H9 (cell line): ENCODE data around the gene PCNX2. TPM values are rescaled to one million over a fixed set of nuclear protein-coding genes. Genes with fewer than 3 reads are reported as not detected.

Experiments
- DNase-seq: peaks from one replicate; pipeline ENCODE4 v3.0.0-alpha.2; 2017
- H2AFZ ChIP-seq: one replicate; pipeline ENCODE4 v1.6.1; 2013; ENCODE audit warnings: mild to moderate bottlenecking, low read length, control low read depth, moderate library complexity
- H2AK5ac ChIP-seq: 2 replicates; pipeline ENCODE4 v1.6.1; 2013; ENCODE audit warnings: low read length, control low read depth, mixed read lengths; ENCODE audit not compliant: insufficient read length
- H2BK120ac ChIP-seq: one replicate; pipeline ENCODE4 v1.6.1; 2013; ENCODE audit warnings: low read depth, mild to moderate bottlenecking, low read length, control low read depth, inconsistent platforms; ENCODE audit not compliant: poor library complexity, severe bottlenecking
- H2BK12ac ChIP-seq: 2 replicates; pipeline ENCODE4 v1.6.1; 2013; ENCODE audit warnings: low read length, control low read depth, mixed read lengths, low read depth; ENCODE audit not compliant: insufficient read length
- H2BK15ac ChIP-seq: 2 replicates; pipeline ENCODE4 v1.6.1; 2013; ENCODE audit warnings: low read depth, low read length, control low read depth
- H2BK20ac ChIP-seq: one replicate; pipeline ENCODE4 v1.6.1; 2013; ENCODE audit warnings: low read depth, mild to moderate bottlenecking, low read length, control low read depth, inconsistent platforms; ENCODE audit not compliant: poor library complexity, severe bottlenecking
- H2BK5ac ChIP-seq: 2 replicates; pipeline ENCODE4 v1.6.1; 2013; ENCODE audit warnings: low read length, control low read depth, mixed read lengths; ENCODE audit not compliant: insufficient read length
- H3K14ac ChIP-seq: 2 replicates; pipeline ENCODE4 v1.6.1; 2013; ENCODE audit warnings: low read length, control low read depth; ENCODE audit not compliant: insufficient read depth
- H3K18ac ChIP-seq: 2 replicates; pipeline ENCODE4 v1.6.1; 2013; ENCODE audit warnings: low read depth, mild to moderate bottlenecking, mixed read lengths, low read length, control low read depth; ENCODE audit not compliant: insufficient read length
- H3K23ac ChIP-seq: 2 replicates; pipeline ENCODE4 v1.6.1; 2013; ENCODE audit warnings: low read length, control low read depth, mixed read lengths, low read depth; ENCODE audit not compliant: insufficient read length
- H3K23me2 ChIP-seq: 2 replicates; pipeline ENCODE4 v1.6.1; 2013; ENCODE audit warnings: low read depth, mild to moderate bottlenecking, mixed read lengths, low read length, control low read depth; ENCODE audit not compliant: insufficient read length, poor library complexity, severe bottlenecking
- H3K27ac ChIP-seq: 2 replicates; pipeline ENCODE4 v1.5.1; 2013; ENCODE audit warnings: low read length, control low read depth, mixed read lengths, low read depth; ENCODE audit not compliant: insufficient read length
- H3K27me3 ChIP-seq: 2 replicates; pipeline ENCODE4 v1.6.1; 2013; ENCODE audit warnings: low read length, control low read depth, inconsistent platforms; ENCODE audit not compliant: insufficient read depth
- H3K4ac ChIP-seq: 2 replicates; pipeline ENCODE4 v1.6.1; 2013; ENCODE audit warnings: low read depth, mild to moderate bottlenecking, control low read depth, inconsistent platforms, low read length, moderate library complexity
- H3K4me1 ChIP-seq: 2 replicates; pipeline ENCODE4 v1.6.1; 2013; ENCODE audit warnings: low read length, control low read depth, inconsistent platforms; ENCODE audit not compliant: insufficient read depth
- H3K4me2 ChIP-seq: 2 replicates; pipeline ENCODE4 v1.6.1; 2013; ENCODE audit warnings: low read length, control low read depth, mixed read lengths; ENCODE audit not compliant: insufficient read length, insufficient read depth
- H3K56ac ChIP-seq: 2 replicates; pipeline ENCODE4 v1.6.1; 2013; ENCODE audit warnings: low read depth, mild to moderate bottlenecking, mixed read lengths, low read length, control low read depth; ENCODE audit not compliant: insufficient read length
- H3K79me1 ChIP-seq: 2 replicates; pipeline ENCODE4 v1.6.1; 2013; ENCODE audit warnings: low read depth, mild to moderate bottlenecking, moderate library complexity, low read length, control low read depth, inconsistent platforms; ENCODE audit not compliant: insufficient read depth, poor library complexity, severe bottlenecking
- H3K79me2 ChIP-seq: 2 replicates; pipeline ENCODE4 v1.6.1; 2013; ENCODE audit warnings: low read length, control low read depth, inconsistent platforms; ENCODE audit not compliant: insufficient read depth
- H3K9ac ChIP-seq: 2 replicates; pipeline ENCODE4 v1.6.1; 2013; ENCODE audit warnings: low read length, control low read depth, mixed read lengths; ENCODE audit not compliant: insufficient read length; ENCODE audit errors: extremely low read depth
- H3K9me3 ChIP-seq: one replicate; pipeline ENCODE4 v1.6.1; 2013; ENCODE audit warnings: low read depth, low read length, inconsistent platforms; ENCODE audit not compliant: control insufficient read depth
- H3T11ph ChIP-seq: one replicate; pipeline ENCODE4 v1.6.1; 2013; ENCODE audit warnings: mild to moderate bottlenecking, low read length, control low read depth, inconsistent platforms
- H4K20me1 ChIP-seq: one replicate; pipeline ENCODE4 v1.6.1; 2013; ENCODE audit not compliant: control insufficient read depth, insufficient read length, insufficient read depth
- H4K5ac ChIP-seq: 2 replicates; pipeline ENCODE4 v1.6.1; 2013; ENCODE audit warnings: low read depth, mild to moderate bottlenecking, mixed read lengths, low read length, control low read depth; ENCODE audit not compliant: insufficient read length
- H4K8ac ChIP-seq: replicated peaks from 2 replicates; pipeline ENCODE4 v1.6.1; 2013; ENCODE audit warnings: low read length, control low read depth, mixed read lengths, low read depth; ENCODE audit not compliant: insufficient read length
- H4K91ac ChIP-seq: 2 replicates; pipeline ENCODE4 v1.6.1; 2013; ENCODE audit warnings: low read depth, mild to moderate bottlenecking, moderate library complexity, mixed read lengths, low read length, control low read depth; ENCODE audit not compliant: insufficient read length
- H3K27ac Mint-ChIP-seq, 3 experiments: 2 replicates in 2 of 3; 3 replicates in 1 of 3; pipeline ENCODE4 v1.8.0; 2020 to 2021; ENCODE audit warnings: mixed read lengths in 3 of 3, mild to moderate bottlenecking in 1 of 3, moderate library complexity in 1 of 3
- H3K27me3 Mint-ChIP-seq: 2 replicates; pipeline ENCODE4 v1.8.0; 2021; ENCODE audit warnings: low read depth, mild to moderate bottlenecking, moderate library complexity, mixed read lengths
- H3K36me3 Mint-ChIP-seq, 3 experiments: 2 replicates in 2 of 3; 3 replicates in 1 of 3; pipeline ENCODE4 v1.8.0; 2020 to 2021; ENCODE audit warnings: low read depth in 3 of 3, mixed read lengths in 3 of 3; ENCODE audit not compliant: insufficient read depth in 1 of 3
- H3K4me1 Mint-ChIP-seq, 2 experiments: 2 replicates each; pipeline ENCODE4 v1.8.0; 2020; ENCODE audit warnings: mixed read lengths in 2 of 2
- H3K4me3 Mint-ChIP-seq, 2 experiments: 2 replicates in 1 of 2; 3 replicates in 1 of 2; pipeline ENCODE4 v1.8.0; 2020 to 2021; ENCODE audit warnings: mild to moderate bottlenecking in 2 of 2, mixed read lengths in 2 of 2, moderate library complexity in 1 of 2
- H3K9me3 Mint-ChIP-seq, 2 experiments: 2 replicates in 1 of 2; 3 replicates in 1 of 2; pipeline ENCODE4 v1.8.0; 2020; ENCODE audit warnings: mild to moderate bottlenecking in 2 of 2, mixed read lengths in 2 of 2, moderate library complexity in 1 of 2
- WGBS: extraction: QIAGEN DNeasy Blood & Tissue Kit; methylation state at CpG from one replicate; pipeline ENCODE4 v1.1.7; 2013; ENCODE audit warnings: missing lambda C conversion rate, low lambda C conversion rate, mixed read lengths; ENCODE audit not compliant: insufficient read length; ENCODE audit errors: extremely low coverage; 5-methylcytosine and 5-hydroxymethylcytosine counted together
- total RNA-seq: library from RNA; stranded (reverse); gene quantifications from 2 replicates; pipeline ENCODE4 v1.2.1, GENCODE V29; 2021
- TF ChIP-seq, protein P1 (sequence below): fragments of 200-600 bp; sonication (generic); conservative IDR thresholded peaks from 3 replicates; pipeline ENCODE4 v1.8.0; 2021; ENCODE audit warnings: antibody characterized with exemption, mild to moderate bottlenecking

Gene PCNX2
- total RNA-seq, 1 experiment from 2014 or later = 45.1 TPM

DNA sequence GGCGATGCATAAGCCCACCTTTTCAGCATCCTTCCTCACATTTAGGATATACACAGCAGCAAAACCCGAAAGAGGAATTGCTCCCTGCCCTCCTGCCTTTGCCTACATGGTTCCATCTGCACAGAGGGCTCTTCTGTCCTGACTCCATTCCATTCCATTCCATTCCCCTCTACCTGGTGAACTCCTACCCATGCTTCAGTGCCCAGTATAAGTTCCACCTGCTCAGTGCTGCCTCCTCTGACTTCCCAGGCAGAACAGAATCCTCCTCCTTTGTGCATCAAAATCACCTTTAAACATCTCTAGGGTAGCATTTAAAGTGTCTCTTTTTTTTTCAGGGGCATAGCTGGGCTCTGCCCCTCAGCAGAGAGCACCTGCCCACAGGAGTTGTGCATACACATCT is 112.9 kb downstream of the PCNX2 start:
- TF ChIP-seq, protein P1, sequence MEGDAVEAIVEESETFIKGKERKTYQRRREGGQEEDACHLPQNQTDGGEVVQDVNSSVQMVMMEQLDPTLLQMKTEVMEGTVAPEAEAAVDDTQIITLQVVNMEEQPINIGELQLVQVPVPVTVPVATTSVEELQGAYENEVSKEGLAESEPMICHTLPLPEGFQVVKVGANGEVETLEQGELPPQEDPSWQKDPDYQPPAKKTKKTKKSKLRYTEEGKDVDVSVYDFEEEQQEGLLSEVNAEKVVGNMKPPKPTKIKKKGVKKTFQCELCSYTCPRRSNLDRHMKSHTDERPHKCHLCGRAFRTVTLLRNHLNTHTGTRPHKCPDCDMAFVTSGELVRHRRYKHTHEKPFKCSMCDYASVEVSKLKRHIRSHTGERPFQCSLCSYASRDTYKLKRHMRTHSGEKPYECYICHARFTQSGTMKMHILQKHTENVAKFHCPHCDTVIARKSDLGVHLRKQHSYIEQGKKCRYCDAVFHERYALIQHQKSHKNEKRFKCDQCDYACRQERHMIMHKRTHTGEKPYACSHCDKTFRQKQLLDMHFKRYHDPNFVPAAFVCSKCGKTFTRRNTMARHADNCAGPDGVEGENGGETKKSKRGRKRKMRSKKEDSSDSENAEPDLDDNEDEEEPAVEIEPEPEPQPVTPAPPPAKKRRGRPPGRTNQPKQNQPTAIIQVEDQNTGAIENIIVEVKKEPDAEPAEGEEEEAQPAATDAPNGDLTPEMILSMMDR = peak; percentile 34; the same call in 1 of the 3 replicates
- Histone ChIP-seq H2BK120ac (no peak overlapping the region), H3T11ph (no peak overlapping the region), H3K27me3 (no peaks in the 10 kb centered on the region), H4K8ac (no peak overlapping the region), H3K14ac (no peak overlapping the region), H4K5ac (no peak overlapping the region), H3K23ac (no peak overlapping the region), H2BK15ac (no peak overlapping the region), H3K4me2 (no peak overlapping the region), H3K4ac (no peak overlapping the region), H3K9ac (no peak overlapping the region), H3K18ac (no peak overlapping the region), H2AK5ac (no peak overlapping the region), H2BK12ac (no peak overlapping the region), H2AFZ (no peak overlapping the region), H2BK20ac (no peak overlapping the region), H3K27ac (no peak overlapping the region), H4K91ac (no peak overlapping the region), H3K23me2 (no peaks in the 10 kb centered on the region), H3K56ac (no peak overlapping the region), H4K20me1 (no peaks in the 10 kb centered on the region), H3K79me1 (no peaks in the 10 kb centered on the region), H3K4me1 (peaks cover 5% of the 10 kb centered on the region; the same call in 1 of the 2 replicates), H3K9me3 (no peaks in the 10 kb centered on the region), H3K79me2 (no peaks in the 10 kb centered on the region), H2BK5ac (no peak overlapping the region)
- Mint-ChIP-seq H3K4me1 (peaks cover 20 to 36% of the 10 kb centered on the region in 2 experiments), H3K27ac (peak overlapping the region in 2 of 3 experiments; percentile 3 to 27; a peak in 2 of 7 replicates), H3K36me3 (peaks cover 33 to 53% (median 44%) of the 10 kb centered on the region in 3 experiments; a peak in 6 of 7 replicates), H3K4me3 (no peak overlapping the region), H3K9me3 (no peaks in the 10 kb centered on the region), H3K27me3 (no peaks in the 10 kb centered on the region)
- no peak for DNase-seq
- no CpG with 5 or more reads among the region's 2 CpGs for WGBS
